ENCODE measurements around the gene ERC2.

ERC2 gene

DNA sequence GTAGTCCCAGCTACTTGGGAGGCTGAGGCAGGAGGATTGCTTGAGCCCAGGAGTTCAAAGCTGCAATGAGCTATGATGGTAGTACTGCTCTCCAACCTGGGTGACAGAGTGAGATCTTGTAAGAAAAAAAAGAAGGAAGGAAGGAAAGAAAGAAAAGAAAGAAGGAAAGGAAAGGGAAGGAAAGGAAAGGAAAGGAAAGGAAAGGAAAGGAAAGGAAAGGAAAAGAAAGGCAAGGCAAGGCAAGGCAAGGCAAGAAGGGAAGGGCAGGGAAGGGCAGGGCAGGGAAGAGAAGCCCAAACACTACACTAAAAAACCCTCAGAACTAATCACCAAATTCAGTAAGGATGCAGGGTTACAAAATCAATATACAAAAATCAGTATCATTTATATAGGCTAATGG, 341.6 kb downstream of the ERC2 start:
- TF ChIP-seq CTCF (IDR thresholded peaks at IDR 0.05), result no peak

GRCh38 chr3:56125358-56126005, 342.8 kb downstream of the ERC2 start:
- TF ChIP-seq CTCF (IDR thresholded peaks at IDR 0.05), result no peak

DNA sequence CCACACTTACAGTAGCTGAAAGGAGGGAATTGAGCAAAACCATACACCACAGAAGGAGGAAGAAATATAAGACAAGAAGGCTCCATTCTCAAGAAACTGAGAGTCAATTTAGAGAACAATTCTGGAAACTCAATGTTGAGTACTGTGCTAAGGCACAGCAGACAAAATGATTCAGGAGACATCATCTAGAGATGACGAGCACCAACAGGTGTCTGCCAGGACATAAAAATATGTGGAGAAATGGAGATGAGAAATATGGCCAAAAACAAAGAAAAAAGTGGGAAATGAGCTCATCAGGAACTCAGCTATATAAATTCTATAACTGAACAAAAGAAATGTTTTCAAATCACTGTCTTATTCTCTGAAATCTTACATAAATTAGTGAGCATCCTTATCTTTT, 343.7 kb downstream of the ERC2 start:
- no peak for TF ChIP-seq CTCF (IDR thresholded peaks at IDR 0.05)

GRCh38 chr3:56123487-56123886, 344.8 kb downstream of the ERC2 start:
- TF ChIP-seq CTCF (IDR thresholded peaks at IDR 0.05), result no peak

DNA sequence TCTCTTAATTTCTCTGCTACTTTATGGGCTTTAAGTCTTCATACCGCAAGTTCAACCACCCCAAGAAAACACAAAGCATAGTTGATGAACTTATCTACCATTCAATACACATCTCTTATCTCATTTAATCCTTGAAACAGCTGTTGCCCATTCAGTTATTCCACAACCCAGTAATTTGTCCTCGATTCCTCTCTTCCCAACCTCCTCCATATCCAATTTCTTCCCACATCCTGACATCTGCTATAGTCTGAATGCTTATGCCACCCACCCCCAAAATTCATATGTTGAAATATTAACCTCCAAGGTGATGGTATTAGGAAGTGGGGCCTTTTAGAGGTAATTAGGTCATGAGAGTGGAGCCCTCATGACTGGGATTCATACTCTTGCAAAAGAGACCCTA, 345.4 kb downstream of the ERC2 start:
- no peak for TF ChIP-seq CTCF (IDR thresholded peaks at IDR 0.05)

- no peak for TF ChIP-seq CTCF (IDR thresholded peaks at IDR 0.05)
These were observed 346.6 kb downstream of the ERC2 start for GRCh38 chr3:56121716-56122115.

GRCh38 chr3:56119575-56120349, 348.5 kb downstream of the ERC2 start:
- no peak for TF ChIP-seq CTCF (IDR thresholded peaks at IDR 0.05)
